ENCODE results near the gene UVSSA.

GRCh38 chr4:1359976-1360375 is 13.0 kb downstream of the UVSSA start:
- TF ChIP-seq CTCF (IDR thresholded peaks at IDR 0.05) (no peak), POLR2AphosphoS5 (IDR thresholded peaks at IDR 0.05) (no peak)

Measured in stomach (tissue), 4 donors.